WTC11 (cell line): ENCODE data around the gene MMP21. TPM values are rescaled to one million over a fixed set of nuclear protein-coding genes. Genes with fewer than 3 reads are reported as not detected.

Experiments
- ATAC-seq: fragments of 200-7000 bp; cut with Tn5 transposase; 2 replicates; pipeline ENCODE4 v1.10.0; 2021; ENCODE audit warnings: mild to moderate bottlenecking, moderate library complexity
- CTCF ChIA-PET: fragments of 300-600 bp; sonication (Branson Sonifier 250); formaldehyde crosslinking; loops from one replicate; lab custom pipeline; 2021; ENCODE audit warnings: antibody characterized with exemption; lab: Charles Lee
- POLR2A ChIA-PET: fragments of 350-600 bp; sonication (Branson Sonifier 250); formaldehyde crosslinking; loops from one replicate; lab custom pipeline; 2021; ENCODE audit warnings: antibody characterized with exemption; lab: Charles Lee
- DNase-seq: peaks from one replicate; pipeline ENCODE4 v3.0.0; 2021; ENCODE audit warnings: low spot score
- H3K27ac Mint-ChIP-seq: 2 replicates; pipeline ENCODE4 v1.8.0; 2021; ENCODE audit warnings: mixed read lengths
- H3K27me3 Mint-ChIP-seq: 2 replicates; pipeline ENCODE4 v1.8.0; 2021; ENCODE audit warnings: low read depth, mild to moderate bottlenecking, moderate library complexity, mixed read lengths
- H3K36me3 Mint-ChIP-seq: 2 replicates; pipeline ENCODE4 v1.8.0; 2021; ENCODE audit warnings: mixed read lengths
- H3K4me1 Mint-ChIP-seq: 2 replicates; pipeline ENCODE4 v1.8.0; 2022; ENCODE audit warnings: mixed read lengths
- H3K4me3 Mint-ChIP-seq: 2 replicates; pipeline ENCODE4 v1.8.0; 2021; ENCODE audit warnings: mild to moderate bottlenecking, moderate library complexity, mixed read lengths
- H3K9me3 Mint-ChIP-seq: 2 replicates; pipeline ENCODE4 v1.8.0; 2021; ENCODE audit warnings: mixed read lengths
- CREM ChIP-seq: sonication (generic); formaldehyde crosslinking; IDR thresholded peaks from 2 replicates; pipeline ENCODE4 v1.8.1; 2022; ENCODE audit warnings: mild to moderate bottlenecking, missing genetic modification reagents, moderate library complexity
- GRHL2 ChIP-seq: fragments of 250-450 bp; sonication (Bioruptor Pico); IDR thresholded peaks from 2 replicates; pipeline ENCODE4 v1.8.0; 2022; ENCODE audit warnings: mild to moderate bottlenecking, moderate library complexity; ENCODE audit not compliant: insufficient replicate concordance, severe bottlenecking
- JUN ChIP-seq: sonication (generic); formaldehyde crosslinking; IDR thresholded peaks from 2 replicates; pipeline ENCODE4 v1.8.0; 2023; ENCODE audit warnings: mild to moderate bottlenecking, missing genetic modification reagents
- NFYB ChIP-seq: sonication (generic); formaldehyde crosslinking; conservative IDR thresholded peaks from 2 replicates; pipeline ENCODE4 v1.8.0; 2022; ENCODE audit warnings: low read depth, missing genetic modification reagents
- RELA ChIP-seq: sonication (generic); formaldehyde crosslinking; IDR thresholded peaks from 2 replicates; pipeline ENCODE4 v1.8.1; 2022; ENCODE audit warnings: missing genetic modification reagents, mild to moderate bottlenecking, borderline replicate concordance
- SP1 ChIP-seq: sonication (generic); formaldehyde crosslinking; conservative IDR thresholded peaks from 2 replicates; pipeline ENCODE4 v1.8.1; 2022; ENCODE audit warnings: missing genetic modification reagents
- ZNF416 ChIP-seq: fragments of 250-450 bp; sonication (Bioruptor Pico); IDR thresholded peaks from 2 replicates; pipeline ENCODE4 v1.9.0; 2021; ENCODE audit warnings: mild to moderate bottlenecking, inconsistent platforms
- ZNF423 ChIP-seq: fragments of 250-450 bp; sonication (Bioruptor Pico); IDR thresholded peaks from 2 replicates; pipeline ENCODE4 v2.1.2; 2022; ENCODE audit warnings: mild to moderate bottlenecking, moderate library complexity
- ZNF671 ChIP-seq: fragments of 250-450 bp; sonication (Bioruptor Pico); IDR thresholded peaks from 2 replicates; pipeline ENCODE4 v1.8.0; 2021; ENCODE audit warnings: mild to moderate bottlenecking
- total RNA-seq: library from RNA; stranded (reverse); gene quantifications from 3 replicates; pipeline ENCODE4 v1.2.3, GENCODE V29; 2021
- TF ChIP-seq, protein P1 (sequence below): sonication (generic); formaldehyde crosslinking; conservative IDR thresholded peaks from 2 replicates; pipeline ENCODE4 v1.8.1; 2023; ENCODE audit warnings: mild to moderate bottlenecking, low read depth, missing genetic modification reagents, moderate library complexity
- TF ChIP-seq, protein P2 (sequence below): fragments of 250-450 bp; sonication (Bioruptor Pico); IDR thresholded peaks from 2 replicates; pipeline ENCODE4 v1.9.0; 2021; ENCODE audit warnings: mild to moderate bottlenecking
- TF ChIP-seq, protein P3 (sequence below): sonication (generic); formaldehyde crosslinking; IDR thresholded peaks from 2 replicates; pipeline ENCODE4 v1.8.0; 2023; ENCODE audit warnings: missing genetic modification reagents, mild to moderate bottlenecking, borderline replicate concordance
- TF ChIP-seq, protein P4 (sequence below): sonication (generic); formaldehyde crosslinking; IDR thresholded peaks from 2 replicates; pipeline ENCODE4 v1.8.1; 2023; ENCODE audit warnings: mild to moderate bottlenecking, missing genetic modification reagents, moderate library complexity
- TF ChIP-seq, protein P5 (sequence below): sonication (generic); formaldehyde crosslinking; IDR thresholded peaks from 2 replicates; pipeline ENCODE4 v1.8.0; 2022; ENCODE audit warnings: mild to moderate bottlenecking, missing genetic modification reagents

MMP21 gene
- total RNA-seq, 1 experiment from 2014 or later: not detected

DNA sequence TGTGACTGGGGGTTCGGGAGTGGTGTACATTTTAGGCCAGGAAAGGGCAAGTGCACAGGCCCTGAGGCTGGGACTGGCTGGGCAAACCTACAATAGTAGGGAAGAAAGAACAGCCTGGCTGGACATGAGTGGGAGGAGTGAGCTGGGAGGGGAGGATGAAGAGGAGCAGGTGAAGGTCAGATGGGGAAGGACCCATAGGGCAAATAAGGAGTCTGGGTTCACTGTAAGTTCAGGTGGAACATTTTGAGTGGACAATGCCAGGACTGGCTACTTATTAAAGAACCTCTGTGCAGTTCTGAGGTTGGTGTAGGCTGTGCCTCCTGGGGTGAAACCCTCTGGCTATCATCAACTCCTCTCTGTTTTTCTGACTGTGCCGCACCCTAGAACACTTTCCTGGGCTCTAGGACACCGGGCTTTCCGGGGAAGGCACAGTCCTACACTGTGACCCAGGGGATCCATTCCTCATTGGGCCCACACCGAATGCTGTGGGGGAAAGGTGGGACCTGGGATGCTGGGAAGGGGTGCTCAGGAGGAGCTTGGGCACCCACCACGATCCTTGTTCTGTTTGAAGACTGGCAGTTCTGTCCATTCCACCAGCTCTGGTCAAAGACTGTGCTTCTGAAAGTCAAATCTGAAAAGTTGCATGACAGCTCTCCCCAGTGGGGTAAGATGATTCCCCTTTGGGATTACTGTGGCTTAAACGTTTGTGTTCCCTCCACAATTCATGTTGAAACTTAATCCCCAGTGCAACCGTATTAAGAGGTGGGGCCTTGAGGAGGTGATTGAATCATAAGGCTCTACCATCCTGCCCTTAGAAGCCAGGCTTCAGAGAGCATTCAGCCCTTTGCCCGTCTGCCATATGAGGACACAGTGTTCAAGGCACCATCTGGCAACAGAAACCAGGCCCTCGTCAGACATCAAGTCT, 4.0 kb upstream of the MMP21 start (continued):
- TF ChIP-seq, protein P1, sequence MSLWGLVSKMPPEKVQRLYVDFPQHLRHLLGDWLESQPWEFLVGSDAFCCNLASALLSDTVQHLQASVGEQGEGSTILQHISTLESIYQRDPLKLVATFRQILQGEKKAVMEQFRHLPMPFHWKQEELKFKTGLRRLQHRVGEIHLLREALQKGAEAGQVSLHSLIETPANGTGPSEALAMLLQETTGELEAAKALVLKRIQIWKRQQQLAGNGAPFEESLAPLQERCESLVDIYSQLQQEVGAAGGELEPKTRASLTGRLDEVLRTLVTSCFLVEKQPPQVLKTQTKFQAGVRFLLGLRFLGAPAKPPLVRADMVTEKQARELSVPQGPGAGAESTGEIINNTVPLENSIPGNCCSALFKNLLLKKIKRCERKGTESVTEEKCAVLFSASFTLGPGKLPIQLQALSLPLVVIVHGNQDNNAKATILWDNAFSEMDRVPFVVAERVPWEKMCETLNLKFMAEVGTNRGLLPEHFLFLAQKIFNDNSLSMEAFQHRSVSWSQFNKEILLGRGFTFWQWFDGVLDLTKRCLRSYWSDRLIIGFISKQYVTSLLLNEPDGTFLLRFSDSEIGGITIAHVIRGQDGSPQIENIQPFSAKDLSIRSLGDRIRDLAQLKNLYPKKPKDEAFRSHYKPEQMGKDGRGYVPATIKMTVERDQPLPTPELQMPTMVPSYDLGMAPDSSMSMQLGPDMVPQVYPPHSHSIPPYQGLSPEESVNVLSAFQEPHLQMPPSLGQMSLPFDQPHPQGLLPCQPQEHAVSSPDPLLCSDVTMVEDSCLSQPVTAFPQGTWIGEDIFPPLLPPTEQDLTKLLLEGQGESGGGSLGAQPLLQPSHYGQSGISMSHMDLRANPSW (CRISPR knock-in tag): no peak
- TF ChIP-seq CREM (CRISPR knock-in tag): no peak
- no peak for TF ChIP-seq NFYB
- TF ChIP-seq ZNF416 (CRISPR knock-in tag): no peak
- no peak for TF ChIP-seq ZNF423 (CRISPR knock-in tag)
- no peak for TF ChIP-seq JUN
- TF ChIP-seq, protein P2, sequence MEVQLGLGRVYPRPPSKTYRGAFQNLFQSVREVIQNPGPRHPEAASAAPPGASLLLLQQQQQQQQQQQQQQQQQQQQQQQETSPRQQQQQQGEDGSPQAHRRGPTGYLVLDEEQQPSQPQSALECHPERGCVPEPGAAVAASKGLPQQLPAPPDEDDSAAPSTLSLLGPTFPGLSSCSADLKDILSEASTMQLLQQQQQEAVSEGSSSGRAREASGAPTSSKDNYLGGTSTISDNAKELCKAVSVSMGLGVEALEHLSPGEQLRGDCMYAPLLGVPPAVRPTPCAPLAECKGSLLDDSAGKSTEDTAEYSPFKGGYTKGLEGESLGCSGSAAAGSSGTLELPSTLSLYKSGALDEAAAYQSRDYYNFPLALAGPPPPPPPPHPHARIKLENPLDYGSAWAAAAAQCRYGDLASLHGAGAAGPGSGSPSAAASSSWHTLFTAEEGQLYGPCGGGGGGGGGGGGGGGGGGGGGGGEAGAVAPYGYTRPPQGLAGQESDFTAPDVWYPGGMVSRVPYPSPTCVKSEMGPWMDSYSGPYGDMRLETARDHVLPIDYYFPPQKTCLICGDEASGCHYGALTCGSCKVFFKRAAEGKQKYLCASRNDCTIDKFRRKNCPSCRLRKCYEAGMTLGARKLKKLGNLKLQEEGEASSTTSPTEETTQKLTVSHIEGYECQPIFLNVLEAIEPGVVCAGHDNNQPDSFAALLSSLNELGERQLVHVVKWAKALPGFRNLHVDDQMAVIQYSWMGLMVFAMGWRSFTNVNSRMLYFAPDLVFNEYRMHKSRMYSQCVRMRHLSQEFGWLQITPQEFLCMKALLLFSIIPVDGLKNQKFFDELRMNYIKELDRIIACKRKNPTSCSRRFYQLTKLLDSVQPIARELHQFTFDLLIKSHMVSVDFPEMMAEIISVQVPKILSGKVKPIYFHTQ (CRISPR knock-in tag): no peak

DNA sequence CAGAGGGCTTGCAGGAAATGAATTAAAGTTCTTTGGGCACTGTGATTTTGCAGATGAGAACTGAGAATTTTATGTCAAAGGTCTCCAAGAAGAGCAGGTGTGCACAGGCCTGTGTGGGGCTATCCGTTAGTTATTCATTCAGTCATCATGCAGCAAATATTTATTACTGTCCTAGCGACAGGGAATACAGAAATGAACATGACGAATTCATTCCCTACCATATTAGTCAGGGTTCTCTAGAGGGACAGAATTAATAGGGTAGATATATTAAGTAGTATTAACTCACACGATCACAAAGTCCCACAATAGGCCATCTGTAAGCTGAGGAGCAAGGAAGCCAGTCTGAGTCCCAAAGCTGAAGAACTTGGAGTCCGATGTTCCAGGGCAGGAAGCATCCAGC, 2.9 kb upstream of the MMP21 start:
- Mint-ChIP-seq H3K4me3 (no peak overlapping the region), H3K27ac (no peak overlapping the region), H3K9me3 (peaks cover 18% of the 10 kb centered on the region), H3K4me1 (no peaks in the 10 kb centered on the region), H3K36me3 (no peaks in the 10 kb centered on the region), H3K27me3 (peaks cover 2% of the 10 kb centered on the region; the same call in 1 of the 2 replicates)
- POLR2A ChIA-PET: no interaction called here
- ATAC-seq: no peak
- DNase-seq: no peak
- CTCF ChIA-PET: no interaction called here
- TF ChIP-seq ZNF671 (CRISPR knock-in tag) (no peak), GRHL2 (CRISPR knock-in tag) (no peak), ZNF423 (CRISPR knock-in tag) (no peak), SP1 (CRISPR knock-in tag) (no peak), RELA (no peak)
- TF ChIP-seq, protein P3, sequence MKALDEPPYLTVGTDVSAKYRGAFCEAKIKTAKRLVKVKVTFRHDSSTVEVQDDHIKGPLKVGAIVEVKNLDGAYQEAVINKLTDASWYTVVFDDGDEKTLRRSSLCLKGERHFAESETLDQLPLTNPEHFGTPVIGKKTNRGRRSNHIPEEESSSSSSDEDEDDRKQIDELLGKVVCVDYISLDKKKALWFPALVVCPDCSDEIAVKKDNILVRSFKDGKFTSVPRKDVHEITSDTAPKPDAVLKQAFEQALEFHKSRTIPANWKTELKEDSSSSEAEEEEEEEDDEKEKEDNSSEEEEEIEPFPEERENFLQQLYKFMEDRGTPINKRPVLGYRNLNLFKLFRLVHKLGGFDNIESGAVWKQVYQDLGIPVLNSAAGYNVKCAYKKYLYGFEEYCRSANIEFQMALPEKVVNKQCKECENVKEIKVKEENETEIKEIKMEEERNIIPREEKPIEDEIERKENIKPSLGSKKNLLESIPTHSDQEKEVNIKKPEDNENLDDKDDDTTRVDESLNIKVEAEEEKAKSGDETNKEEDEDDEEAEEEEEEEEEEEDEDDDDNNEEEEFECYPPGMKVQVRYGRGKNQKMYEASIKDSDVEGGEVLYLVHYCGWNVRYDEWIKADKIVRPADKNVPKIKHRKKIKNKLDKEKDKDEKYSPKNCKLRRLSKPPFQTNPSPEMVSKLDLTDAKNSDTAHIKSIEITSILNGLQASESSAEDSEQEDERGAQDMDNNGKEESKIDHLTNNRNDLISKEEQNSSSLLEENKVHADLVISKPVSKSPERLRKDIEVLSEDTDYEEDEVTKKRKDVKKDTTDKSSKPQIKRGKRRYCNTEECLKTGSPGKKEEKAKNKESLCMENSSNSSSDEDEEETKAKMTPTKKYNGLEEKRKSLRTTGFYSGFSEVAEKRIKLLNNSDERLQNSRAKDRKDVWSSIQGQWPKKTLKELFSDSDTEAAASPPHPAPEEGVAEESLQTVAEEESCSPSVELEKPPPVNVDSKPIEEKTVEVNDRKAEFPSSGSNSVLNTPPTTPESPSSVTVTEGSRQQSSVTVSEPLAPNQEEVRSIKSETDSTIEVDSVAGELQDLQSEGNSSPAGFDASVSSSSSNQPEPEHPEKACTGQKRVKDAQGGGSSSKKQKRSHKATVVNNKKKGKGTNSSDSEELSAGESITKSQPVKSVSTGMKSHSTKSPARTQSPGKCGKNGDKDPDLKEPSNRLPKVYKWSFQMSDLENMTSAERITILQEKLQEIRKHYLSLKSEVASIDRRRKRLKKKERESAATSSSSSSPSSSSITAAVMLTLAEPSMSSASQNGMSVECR: no peak
- TF ChIP-seq, protein P4, sequence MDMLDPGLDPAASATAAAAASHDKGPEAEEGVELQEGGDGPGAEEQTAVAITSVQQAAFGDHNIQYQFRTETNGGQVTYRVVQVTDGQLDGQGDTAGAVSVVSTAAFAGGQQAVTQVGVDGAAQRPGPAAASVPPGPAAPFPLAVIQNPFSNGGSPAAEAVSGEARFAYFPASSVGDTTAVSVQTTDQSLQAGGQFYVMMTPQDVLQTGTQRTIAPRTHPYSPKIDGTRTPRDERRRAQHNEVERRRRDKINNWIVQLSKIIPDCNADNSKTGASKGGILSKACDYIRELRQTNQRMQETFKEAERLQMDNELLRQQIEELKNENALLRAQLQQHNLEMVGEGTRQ (CRISPR knock-in tag): no peak
- TF ChIP-seq, protein P1 (CRISPR knock-in tag): no peak
- TF ChIP-seq, protein P2 (CRISPR knock-in tag): no peak
- TF ChIP-seq, protein P5, sequence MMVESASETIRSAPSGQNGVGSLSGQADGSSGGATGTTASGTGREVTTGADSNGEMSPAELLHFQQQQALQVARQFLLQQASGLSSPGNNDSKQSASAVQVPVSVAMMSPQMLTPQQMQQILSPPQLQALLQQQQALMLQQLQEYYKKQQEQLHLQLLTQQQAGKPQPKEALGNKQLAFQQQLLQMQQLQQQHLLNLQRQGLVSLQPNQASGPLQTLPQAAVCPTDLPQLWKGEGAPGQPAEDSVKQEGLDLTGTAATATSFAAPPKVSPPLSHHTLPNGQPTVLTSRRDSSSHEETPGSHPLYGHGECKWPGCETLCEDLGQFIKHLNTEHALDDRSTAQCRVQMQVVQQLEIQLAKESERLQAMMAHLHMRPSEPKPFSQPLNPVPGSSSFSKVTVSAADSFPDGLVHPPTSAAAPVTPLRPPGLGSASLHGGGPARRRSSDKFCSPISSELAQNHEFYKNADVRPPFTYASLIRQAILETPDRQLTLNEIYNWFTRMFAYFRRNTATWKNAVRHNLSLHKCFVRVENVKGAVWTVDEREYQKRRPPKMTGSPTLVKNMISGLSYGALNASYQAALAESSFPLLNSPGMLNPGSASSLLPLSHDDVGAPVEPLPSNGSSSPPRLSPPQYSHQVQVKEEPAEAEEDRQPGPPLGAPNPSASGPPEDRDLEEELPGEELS: no peak
